ENCODE data around the gene ACADM. TPM values are rescaled to one million over a fixed set of nuclear protein-coding genes. Genes with fewer than 3 reads are reported as not detected.
A peak's percentile ranks its signal among the peaks of the same experiment; 100 is the strongest.

Gene ACADM
- total RNA-seq, 3 donors from 2014 or later, result 59.3 to 79.5 (median 78.6) TPM

GRCh38 chr1:75785320-75785982, 60.9 kb downstream of the ACADM start:
- peak; percentile 21 for ATAC-seq
- DNase-seq, result no peak
- Histone ChIP-seq H3K4me3 (peak overlapping the region; percentile 33), H3K4me1 (ENCODE audit: low read depth) (peaks cover 28% of the 10 kb centered on the region), H3K9me3 (no peaks in the 10 kb centered on the region), H3K36me3 (ENCODE audit: low read depth) (peaks cover 4% of the 10 kb centered on the region)
- no peak for TF ChIP-seq CTCF (IDR thresholded peaks at IDR 0.05)
- intact Hi-C loops (cut with DNase I, micrococcal nuclease), result loop anchor here in 1 of 2 donors (10.0 kb wide), 1 partner anchor 61 kb away; the partner anchor contains the start of gene ACADM

- H3K36me3 ChIP-seq (ENCODE audit: low read depth), result peaks cover 4% of the 10 kb centered on the region
- peak; percentile 96 to 98 (median 97) for DNase-seq
- H3K4me1 ChIP-seq (ENCODE audit: low read depth), result peaks cover 36% of the 10 kb centered on the region
- peak; percentile 99 for ATAC-seq
- H3K4me3 ChIP-seq, result peak within 1 kb of the TSS; percentile 33
- H3K9me3 ChIP-seq, result no peaks in the 10 kb centered on the region
- peak; percentile 24 for TF ChIP-seq CTCF (IDR thresholded peaks at IDR 0.05)
- intact Hi-C loops (cut with DNase I, micrococcal nuclease), result loop anchor here in 1 of 2 donors (10.0 kb wide), 1 partner anchor 61 kb away; the partner anchor contains the start of gene ACADM
Observed at GRCh38 chr1:75785983-75786853, 61.7 kb downstream of the ACADM start, which contains the start of gene RABGGTB. TSS of gene RABGGTB (plus strand) at chr1:75786256. CDS start at chr1:75786272, 16 bp downstream.

GRCh38 chr1:75786901-75787493, 62.5 kb downstream of the ACADM start:
- intact Hi-C loops (cut with DNase I, micrococcal nuclease), result loop anchor here in 1 of 2 donors (10.0 kb wide), 1 partner anchor 62 kb away; the partner anchor contains the start of gene ACADM
- H3K4me1 ChIP-seq (ENCODE audit: low read depth), result peaks cover 40% of the 10 kb centered on the region
- DNase-seq, result no peak
- no peak for ATAC-seq
- H3K36me3 ChIP-seq (ENCODE audit: low read depth), result peaks cover 4% of the 10 kb centered on the region
- H3K9me3 ChIP-seq, result no peaks in the 10 kb centered on the region
- TF ChIP-seq CTCF (IDR thresholded peaks at IDR 0.05), result no peak
- peak overlapping the region; percentile 33 for H3K4me3 ChIP-seq

- H3K9me3 ChIP-seq, result no peaks in the 10 kb centered on the region
- no peak for TF ChIP-seq CTCF (IDR thresholded peaks at IDR 0.05)
- ATAC-seq (no peak), DNase-seq (no peak)
- H3K4me3 ChIP-seq, result no peak overlapping the region
- intact Hi-C loops (cut with DNase I, micrococcal nuclease), result loop anchor here in 1 of 2 donors (10.0 kb wide), 1 partner anchor 63 kb away; the partner anchor contains the start of gene ACADM
- H3K4me1 ChIP-seq (ENCODE audit: low read depth), result peaks cover 40% of the 10 kb centered on the region
- peaks cover 4% of the 10 kb centered on the region for H3K36me3 ChIP-seq (ENCODE audit: low read depth)
Observed at GRCh38 chr1:75787524-75787923, 63.0 kb downstream of the ACADM start.

GRCh38 chr1:75789988-75790387, 65.5 kb downstream of the ACADM start:
- intact Hi-C loops (cut with DNase I, micrococcal nuclease), result loop anchor here in 1 of 2 donors (10.0 kb wide), 1 partner anchor 65 kb away; the partner anchor contains the start of gene ACADM
- no peak overlapping the region for H3K4me3 ChIP-seq
- H3K36me3 ChIP-seq (ENCODE audit: low read depth), result peaks cover 4% of the 10 kb centered on the region
- H3K9me3 ChIP-seq, result no peaks in the 10 kb centered on the region
- ATAC-seq (no peak), DNase-seq (no peak)
- no peak for TF ChIP-seq CTCF (IDR thresholded peaks at IDR 0.05)
- peaks cover 40% of the 10 kb centered on the region for H3K4me1 ChIP-seq (ENCODE audit: low read depth)

Measured in mucosa of descending colon (tissue), 3 donors.